ENCODE results near the gene FSTL1. TPM values are rescaled to one million over a fixed set of nuclear protein-coding genes. Genes with fewer than 3 reads are reported as not detected.

The FSTL1 gene
- total and polyA plus RNA-seq, 12 donors, result 54.4 to 346 (median 176) TPM

DNA sequence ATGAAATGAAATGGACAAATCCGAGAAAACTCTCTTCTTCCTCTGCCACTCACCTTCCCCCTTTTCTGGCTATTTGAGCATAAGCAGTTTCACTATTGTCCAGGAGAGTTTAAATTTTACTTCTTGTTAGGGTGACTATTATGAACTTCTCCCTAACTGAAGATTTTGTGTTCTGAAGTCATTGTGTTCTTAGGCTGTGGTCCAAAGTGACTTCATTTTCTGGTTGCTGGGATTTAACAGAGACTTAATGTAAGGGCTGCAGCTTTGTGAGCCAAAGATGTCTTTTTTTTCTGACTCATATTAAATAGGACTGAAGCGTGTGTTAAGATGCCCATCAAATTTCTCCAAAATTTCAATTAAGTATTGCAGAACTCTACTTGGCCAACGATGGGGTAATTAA lies 46.5 kb upstream of the FSTL1 start:
- H3K9me3 ChIP-seq, result peaks cover 0 to 19% (median 7%) of the 10 kb centered on the region in 11 donors
- H3K4me3 ChIP-seq, result peak overlapping the region in 1 of 10 donors; percentile 7
- no peaks in the 10 kb centered on the region for H3K36me3 ChIP-seq
- TF ChIP-seq, protein P1, sequence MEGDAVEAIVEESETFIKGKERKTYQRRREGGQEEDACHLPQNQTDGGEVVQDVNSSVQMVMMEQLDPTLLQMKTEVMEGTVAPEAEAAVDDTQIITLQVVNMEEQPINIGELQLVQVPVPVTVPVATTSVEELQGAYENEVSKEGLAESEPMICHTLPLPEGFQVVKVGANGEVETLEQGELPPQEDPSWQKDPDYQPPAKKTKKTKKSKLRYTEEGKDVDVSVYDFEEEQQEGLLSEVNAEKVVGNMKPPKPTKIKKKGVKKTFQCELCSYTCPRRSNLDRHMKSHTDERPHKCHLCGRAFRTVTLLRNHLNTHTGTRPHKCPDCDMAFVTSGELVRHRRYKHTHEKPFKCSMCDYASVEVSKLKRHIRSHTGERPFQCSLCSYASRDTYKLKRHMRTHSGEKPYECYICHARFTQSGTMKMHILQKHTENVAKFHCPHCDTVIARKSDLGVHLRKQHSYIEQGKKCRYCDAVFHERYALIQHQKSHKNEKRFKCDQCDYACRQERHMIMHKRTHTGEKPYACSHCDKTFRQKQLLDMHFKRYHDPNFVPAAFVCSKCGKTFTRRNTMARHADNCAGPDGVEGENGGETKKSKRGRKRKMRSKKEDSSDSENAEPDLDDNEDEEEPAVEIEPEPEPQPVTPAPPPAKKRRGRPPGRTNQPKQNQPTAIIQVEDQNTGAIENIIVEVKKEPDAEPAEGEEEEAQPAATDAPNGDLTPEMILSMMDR (IDR thresholded peaks at IDR 0.05), result no peak
- WGBS, 2 donors, result 50 to 67% methylated on average over 3 of the region's 3 CpGs
- ATAC-seq (peak in 7 of 8 donors; percentile 47 to 75 (median 64)), DNase-seq (peak in 1 of 2 donors; percentile 42)
- no peaks in the 10 kb centered on the region for H3K27me3 ChIP-seq
- intact Hi-C loops (cut with DNase I), result loop anchor here in 1 of 10 donors (10.0 kb wide), 1 partner anchor 1003 kb away; the partner anchor contains the start of gene TIMMDC1
- peaks cover 0 to 29% (median 11%) of the 10 kb centered on the region in 9 donors for H3K4me1 ChIP-seq
- H3K27ac ChIP-seq, result peak overlapping the region in 9 of 10 donors; percentile 15 to 75 (median 57)

DNA sequence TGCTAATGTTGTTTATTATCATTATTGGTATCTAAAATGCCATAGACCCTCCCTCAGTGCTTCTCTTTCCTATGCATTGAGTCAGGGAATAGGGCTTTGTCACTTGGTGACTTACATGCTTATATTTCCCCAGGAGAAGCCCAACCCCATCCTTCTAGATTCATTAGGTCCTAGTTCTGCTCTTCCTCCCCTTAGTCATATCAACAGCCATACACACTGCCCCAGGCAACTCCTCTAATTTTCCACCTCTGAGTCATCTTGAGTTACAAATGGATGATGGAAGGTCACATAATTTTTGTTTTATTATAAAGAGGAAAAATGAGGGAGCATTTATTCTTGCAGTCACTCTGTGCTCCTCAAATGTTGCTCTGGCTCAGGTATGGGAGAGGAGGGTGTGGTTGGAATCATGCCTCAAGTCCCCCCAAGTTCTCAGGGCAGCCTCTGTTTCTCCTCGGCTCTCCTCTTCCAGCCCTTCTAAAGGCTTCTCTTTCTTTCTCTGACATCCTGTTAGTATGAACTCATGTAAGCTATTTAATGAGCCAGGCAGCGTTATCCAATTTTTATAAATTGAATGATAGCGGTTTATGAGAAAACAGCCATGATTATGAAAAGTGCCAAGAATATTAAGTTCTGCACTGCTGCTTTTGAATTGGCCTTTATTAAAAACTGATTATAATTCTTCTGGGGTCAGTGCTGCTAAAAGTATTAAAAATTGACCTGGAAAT lies 45.6 kb upstream of the FSTL1 start:
- TF ChIP-seq, protein P1 (IDR thresholded peaks at IDR 0.05), result no peak
- ATAC-seq, result peak in 5 of 8 donors; percentile 51 to 73 (median 60)
- DNase-seq, result no peak
- WGBS, 2 donors, result 76 to 77% methylated on average over 3 of the region's 3 CpGs
- no peaks in the 10 kb centered on the region for H3K27me3 ChIP-seq
- peaks cover 0 to 19% (median 7%) of the 10 kb centered on the region in 11 donors for H3K9me3 ChIP-seq
- peaks cover 0 to 29% (median 11%) of the 10 kb centered on the region in 9 donors for H3K4me1 ChIP-seq
- H3K4me3 ChIP-seq, result peak overlapping the region in 1 of 10 donors; percentile 7
- no peaks in the 10 kb centered on the region for H3K36me3 ChIP-seq
- H3K27ac ChIP-seq, result peak overlapping the region in 9 of 10 donors; percentile 15 to 75 (median 57)
- intact Hi-C loops (cut with DNase I), result loop anchor here in 1 of 10 donors (10.0 kb wide), 1 partner anchor 1002 kb away; the partner anchor contains the start of gene TIMMDC1

DNA sequence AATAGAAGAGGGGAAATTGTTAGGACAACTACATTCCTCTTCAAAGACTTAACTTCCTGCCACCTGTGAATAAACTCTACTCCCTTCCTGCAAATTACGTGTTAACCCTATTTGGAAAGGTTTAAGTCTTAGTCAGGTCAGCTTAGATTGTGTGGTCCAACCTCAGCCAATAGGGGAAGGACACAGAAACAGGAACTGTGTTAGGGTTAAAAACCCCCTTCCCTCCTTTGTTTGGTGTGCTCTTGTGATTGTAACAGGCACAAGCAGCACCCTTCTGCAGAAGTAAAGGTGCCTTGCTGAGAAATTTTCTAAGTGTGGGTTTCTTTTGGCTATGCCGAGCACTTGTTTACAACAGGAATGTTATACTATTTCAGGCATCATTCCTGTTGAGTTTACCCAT lies 45.0 kb upstream of the FSTL1 start:
- ATAC-seq, result no peak
- H3K27ac ChIP-seq, result peak overlapping the region in 7 of 10 donors; percentile 50 to 75 (median 64)
- intact Hi-C loops (cut with DNase I), result loop anchor here in 1 of 10 donors (10.0 kb wide), 1 partner anchor 1001 kb away; the partner anchor contains the start of gene TIMMDC1
- H3K27me3 ChIP-seq, result no peaks in the 10 kb centered on the region
- DNase-seq, result no peak
- TF ChIP-seq, protein P1 (IDR thresholded peaks at IDR 0.05), result no peak
- 75 to 83% methylated on average over 2 of the region's 2 CpGs for WGBS, 2 donors
- H3K9me3 ChIP-seq, result peaks cover 0 to 19% (median 7%) of the 10 kb centered on the region in 11 donors
- no peaks in the 10 kb centered on the region for H3K36me3 ChIP-seq
- no peak overlapping the region for H3K4me3 ChIP-seq
- peaks cover 0 to 29% (median 11%) of the 10 kb centered on the region in 9 donors for H3K4me1 ChIP-seq

DNA sequence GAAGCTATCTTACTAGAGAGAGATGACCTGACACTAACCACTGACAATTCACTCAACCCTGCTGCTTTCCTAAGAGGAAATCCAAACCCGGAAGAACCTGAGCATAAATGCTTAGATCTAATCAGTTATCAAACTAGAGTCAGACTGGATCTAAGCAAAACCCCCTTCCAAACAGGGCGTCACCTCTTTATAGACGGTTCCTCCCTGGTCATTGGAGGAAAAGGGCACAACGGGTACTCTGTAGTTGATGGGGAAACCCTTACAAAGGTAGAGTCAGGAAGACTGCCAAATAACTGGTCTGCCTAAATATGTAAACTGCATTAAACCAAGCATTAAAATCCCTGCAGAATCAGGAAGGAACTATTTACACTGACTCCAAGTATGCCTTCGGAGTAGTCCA lies 41.3 kb upstream of the FSTL1 start:
- intact Hi-C loops (cut with DNase I), result loop anchor here in 1 of 10 donors (10.0 kb wide), 1 partner anchor 997 kb away; the partner anchor contains the start of gene TIMMDC1
- DNase-seq (no peak), ATAC-seq (no peak)
- no peak overlapping the region for H3K4me3 ChIP-seq
- H3K27ac ChIP-seq, result no peak overlapping the region
- H3K27me3 ChIP-seq, result no peaks in the 10 kb centered on the region
- H3K36me3 ChIP-seq, result no peaks in the 10 kb centered on the region
- H3K4me1 ChIP-seq, result peaks cover 0 to 12% (median 6%) of the 10 kb centered on the region in 9 donors
- 71 to 80% methylated on average over 5 of the region's 5 CpGs for WGBS, 2 donors
- H3K9me3 ChIP-seq, result peaks cover 0 to 19% (median 7%) of the 10 kb centered on the region in 11 donors
- TF ChIP-seq, protein P1 (IDR thresholded peaks at IDR 0.05), result no peak

Data from heart right ventricle (tissue), 16 donors.